ENCODE results near the gene INTS6. TPM values are rescaled to one million over a fixed set of nuclear protein-coding genes. Genes with fewer than 3 reads are reported as not detected.

INTS6 gene
- total RNA-seq, 1 donor from 2014 or later: 36.4 TPM

- TF ChIP-seq CTCF (IDR thresholded peaks at IDR 0.05): no peak
- H3K27me3 Mint-ChIP-seq (ENCODE audit: unreplicated experiment): no peaks in the 10 kb centered on the region
- H3K4me3 Mint-ChIP-seq (ENCODE audit: unreplicated experiment): no peak overlapping the region
- no peak overlapping the region for H3K27ac Mint-ChIP-seq (ENCODE audit: unreplicated experiment)
- H3K36me3 Mint-ChIP-seq (ENCODE audit: unreplicated experiment): no peaks in the 10 kb centered on the region
- no peak for DNase-seq (ENCODE audit: extremely low spot score, unreplicated experiment)
- H3K4me1 Mint-ChIP-seq (ENCODE audit: unreplicated experiment): no peaks in the 10 kb centered on the region
- no peaks in the 10 kb centered on the region for H3K9me3 Mint-ChIP-seq (ENCODE audit: unreplicated experiment)
Observed at GRCh38 chr13:51343475-51343874, 109.4 kb downstream of the INTS6 start.

GRCh38 chr13:51342706-51343105, 110.1 kb downstream of the INTS6 start:
- TF ChIP-seq CTCF (IDR thresholded peaks at IDR 0.05): no peak
- H3K4me1 Mint-ChIP-seq (ENCODE audit: unreplicated experiment): no peaks in the 10 kb centered on the region
- no peak for DNase-seq (ENCODE audit: extremely low spot score, unreplicated experiment)
- H3K27me3 Mint-ChIP-seq (ENCODE audit: unreplicated experiment): no peaks in the 10 kb centered on the region
- no peak overlapping the region for H3K27ac Mint-ChIP-seq (ENCODE audit: unreplicated experiment)
- no peaks in the 10 kb centered on the region for H3K9me3 Mint-ChIP-seq (ENCODE audit: unreplicated experiment)
- no peaks in the 10 kb centered on the region for H3K36me3 Mint-ChIP-seq (ENCODE audit: unreplicated experiment)
- H3K4me3 Mint-ChIP-seq (ENCODE audit: unreplicated experiment): no peak overlapping the region

GRCh38 chr13:51341791-51342190, 111.0 kb downstream of the INTS6 start:
- DNase-seq (ENCODE audit: extremely low spot score, unreplicated experiment): no peak
- Mint-ChIP-seq H3K9me3 (ENCODE audit: unreplicated experiment) (no peaks in the 10 kb centered on the region), H3K4me3 (ENCODE audit: unreplicated experiment) (no peak overlapping the region), H3K27ac (ENCODE audit: unreplicated experiment) (no peak overlapping the region), H3K36me3 (ENCODE audit: unreplicated experiment) (no peaks in the 10 kb centered on the region), H3K27me3 (ENCODE audit: unreplicated experiment) (no peaks in the 10 kb centered on the region), H3K4me1 (ENCODE audit: unreplicated experiment) (no peaks in the 10 kb centered on the region)
- no peak for TF ChIP-seq CTCF (IDR thresholded peaks at IDR 0.05)

- H3K9me3 Mint-ChIP-seq (ENCODE audit: unreplicated experiment): no peaks in the 10 kb centered on the region
- DNase-seq (ENCODE audit: extremely low spot score, unreplicated experiment): no peak
- H3K27ac Mint-ChIP-seq (ENCODE audit: unreplicated experiment): no peak overlapping the region
- TF ChIP-seq CTCF (IDR thresholded peaks at IDR 0.05): no peak
- no peaks in the 10 kb centered on the region for H3K36me3 Mint-ChIP-seq (ENCODE audit: unreplicated experiment)
- H3K4me3 Mint-ChIP-seq (ENCODE audit: unreplicated experiment): no peak overlapping the region
- H3K4me1 Mint-ChIP-seq (ENCODE audit: unreplicated experiment): no peaks in the 10 kb centered on the region
- no peaks in the 10 kb centered on the region for H3K27me3 Mint-ChIP-seq (ENCODE audit: unreplicated experiment)
Observed at GRCh38 chr13:51341232-51341631, 111.6 kb downstream of the INTS6 start.

- no peak for DNase-seq (ENCODE audit: extremely low spot score, unreplicated experiment)
- no peaks in the 10 kb centered on the region for H3K27me3 Mint-ChIP-seq (ENCODE audit: unreplicated experiment)
- H3K36me3 Mint-ChIP-seq (ENCODE audit: unreplicated experiment): no peaks in the 10 kb centered on the region
- H3K4me3 Mint-ChIP-seq (ENCODE audit: unreplicated experiment): no peak overlapping the region
- no peaks in the 10 kb centered on the region for H3K9me3 Mint-ChIP-seq (ENCODE audit: unreplicated experiment)
- TF ChIP-seq CTCF (IDR thresholded peaks at IDR 0.05): no peak
- no peaks in the 10 kb centered on the region for H3K4me1 Mint-ChIP-seq (ENCODE audit: unreplicated experiment)
- H3K27ac Mint-ChIP-seq (ENCODE audit: unreplicated experiment): no peak overlapping the region
Observed at GRCh38 chr13:51339952-51340732, 112.7 kb downstream of the INTS6 start.

Measured in osteocyte (in vitro differentiated cells).